GM23248 (cell line): ENCODE measurements around the gene PODN. TPM values are rescaled to one million over a fixed set of nuclear protein-coding genes. Genes with fewer than 3 reads are reported as not detected.
A peak's percentile ranks its signal among the peaks of the same experiment; 100 is the strongest.

Experiments
- DNase-seq: peaks from one replicate; pipeline ENCODE4 v3.0.0-alpha.2; 2015
- H2AFZ ChIP-seq: fragments of 200-600 bp; sonication (generic); 2 replicates; pipeline ENCODE4 v1.6.1; 2016; ENCODE audit warnings: antibody characterized with exemption
- H3F3A ChIP-seq: fragments of 200-600 bp; sonication (generic); 2 replicates; pipeline ENCODE4 v1.6.1; 2016; ENCODE audit warnings: mild to moderate bottlenecking, antibody characterized with exemption, mixed run types; ENCODE audit not compliant: insufficient read depth
- H3K27ac ChIP-seq: fragments of 200-600 bp; sonication (generic); 2 replicates; pipeline ENCODE4 v1.5.1; 2016; ENCODE audit warnings: mild to moderate bottlenecking
- H3K27me3 ChIP-seq: fragments of 200-600 bp; sonication (generic); replicated peaks from 2 replicates; pipeline ENCODE4 v1.6.1; 2016; ENCODE audit warnings: mild to moderate bottlenecking; ENCODE audit not compliant: insufficient read depth
- H3K36me3 ChIP-seq: fragments of 200-600 bp; sonication (generic); 2 replicates; pipeline ENCODE4 v1.6.1; 2016; ENCODE audit warnings: low read depth, mild to moderate bottlenecking
- H3K4me1 ChIP-seq: fragments of 200-600 bp; sonication (generic); 2 replicates; pipeline ENCODE4 v1.6.1; 2016; ENCODE audit warnings: mild to moderate bottlenecking; ENCODE audit not compliant: insufficient read depth
- H3K4me2 ChIP-seq: fragments of 200-600 bp; sonication (generic); one replicate; pipeline ENCODE4 v1.6.1; 2016; ENCODE audit warnings: mild to moderate bottlenecking; ENCODE audit not compliant: unreplicated experiment
- H3K4me3 ChIP-seq: fragments of 200-600 bp; sonication (generic); 2 replicates; pipeline ENCODE4 v1.5.1; 2016; ENCODE audit warnings: mild to moderate bottlenecking
- H3K79me2 ChIP-seq: fragments of 200-600 bp; sonication (generic); 2 replicates; pipeline ENCODE4 v1.6.1; 2016; ENCODE audit warnings: mild to moderate bottlenecking; ENCODE audit not compliant: insufficient read depth
- H3K9ac ChIP-seq: fragments of 200-600 bp; sonication (generic); 2 replicates; pipeline ENCODE4 v1.6.1; 2016; ENCODE audit warnings: mild to moderate bottlenecking
- H3K9me2 ChIP-seq: fragments of 200-600 bp; sonication (generic); 2 replicates; pipeline ENCODE4 v1.6.1; 2016; ENCODE audit warnings: mixed run types, mild to moderate bottlenecking, moderate library complexity; ENCODE audit not compliant: insufficient read depth
- H3K9me3 ChIP-seq: fragments of 200-600 bp; sonication (generic); one replicate; pipeline ENCODE4 v1.6.1; 2017; ENCODE audit warnings: low read depth
- H4K20me1 ChIP-seq: fragments of 200-600 bp; sonication (generic); 2 replicates; pipeline ENCODE4 v1.6.0; 2016; ENCODE audit not compliant: insufficient read depth
- EZH2 ChIP-seq: fragments of 200-600 bp; sonication (generic); IDR thresholded peaks from 2 replicates; pipeline ENCODE4 v1.6.1; 2018; ENCODE audit warnings: antibody characterized with exemption, mild to moderate bottlenecking; ENCODE audit not compliant: insufficient read depth, poor library complexity, severe bottlenecking
- EZH2phosphoT487 ChIP-seq: fragments of 200-600 bp; sonication (generic); IDR thresholded peaks from 2 replicates; pipeline ENCODE4 v1.6.1; 2018; ENCODE audit warnings: antibody characterized with exemption, moderate library complexity, mild to moderate bottlenecking, low read depth; ENCODE audit not compliant: insufficient read depth
- WGBS, 2 experiments: methylation state at CpG; one replicate each; pipeline ENCODE4 v1.1.6; 2015 to 2017; ENCODE audit warnings: low lambda C conversion rate in 2 of 2, low coverage in 1 of 2; ENCODE audit errors: missing lambda C conversion rate in 2 of 2; 5-methylcytosine and 5-hydroxymethylcytosine counted together
- in situ Hi-C: fragments of 300-500 bp; cut with MboI; formaldehyde crosslinking; loops from 2 replicates; pipeline ENCODE4 v1.15.0; 2020
- polyA plus RNA-seq: library from polyadenylated mRNA; unstranded; fragments of >200 nt; fragmentation: Nextera tagmentation; extraction: Ambion mirVana; gene quantifications from 2 replicates; pipeline ENCODE4 v1.2.1, GENCODE V29; 2016
- total RNA-seq: library from RNA; depleted of rRNA; stranded (reverse); fragments of >200 nt; shearing (Covaris generic); gene quantifications from 2 replicates; pipeline ENCODE4 v1.2.3, GENCODE V29; 2014

The PODN gene
- total and polyA plus RNA-seq, 2 experiments from 2014 or later, result 54.8 to 71.6 TPM

- Histone ChIP-seq H3K9me2 (no peaks in the 10 kb centered on the region), H3K36me3 (no peaks in the 10 kb centered on the region), H3K27ac (no peak overlapping the region), H2AFZ (no peak overlapping the region), H3K9me3 (no peaks in the 10 kb centered on the region), H3K79me2 (no peaks in the 10 kb centered on the region), H4K20me1 (no peaks in the 10 kb centered on the region), H3K9ac (no peak overlapping the region), H3K4me2 (no peak overlapping the region), H3K4me1 (peaks cover 8% of the 10 kb centered on the region), H3K4me3 (no peak overlapping the region), H3F3A (no peaks in the 10 kb centered on the region), H3K27me3 (no peaks in the 10 kb centered on the region)
- TF ChIP-seq EZH2 (no peak), EZH2phosphoT487 (no peak)
- DNase-seq, result no peak
- in situ Hi-C loops, result no loop called here
- 88% methylated on average over 8 of the region's 8 CpGs for WGBS, 2 experiments
Measured at GRCh38 chr1:53085405-53085804, 23.4 kb downstream of the PODN start.

GRCh38 chr1:53086491-53087070, 24.6 kb downstream of the PODN start:
- no peak for TF ChIP-seq EZH2
- H3K9ac ChIP-seq, result no peak overlapping the region
- H2AFZ ChIP-seq, result no peak overlapping the region
- no peaks in the 10 kb centered on the region for H4K20me1 ChIP-seq
- H3K27me3 ChIP-seq, result no peaks in the 10 kb centered on the region
- DNase-seq, result no peak
- no peaks in the 10 kb centered on the region for H3K9me2 ChIP-seq
- H3K27ac ChIP-seq, result no peak overlapping the region
- peaks cover 8% of the 10 kb centered on the region for H3K4me1 ChIP-seq
- H3F3A ChIP-seq, result no peaks in the 10 kb centered on the region
- no peak overlapping the region for H3K4me3 ChIP-seq
- no peaks in the 10 kb centered on the region for H3K36me3 ChIP-seq
- 58 to 68% methylated on average over 4 of the region's 4 CpGs for WGBS, 2 experiments
- in situ Hi-C loops, result no loop called here
- H3K9me3 ChIP-seq, result no peaks in the 10 kb centered on the region
- H3K79me2 ChIP-seq, result no peaks in the 10 kb centered on the region
- H3K4me2 ChIP-seq, result no peak overlapping the region

- no peak overlapping the region for H2AFZ ChIP-seq
- 88 to 91% methylated on average over 25 to 27 of the region's 27 CpGs for WGBS, 2 experiments
- in situ Hi-C loops, result no loop called here
- H3K4me1 ChIP-seq, result peaks cover 8% of the 10 kb centered on the region
- no peak overlapping the region for H3K4me3 ChIP-seq
- no peaks in the 10 kb centered on the region for H3F3A ChIP-seq
- no peaks in the 10 kb centered on the region for H3K79me2 ChIP-seq
- H4K20me1 ChIP-seq, result no peaks in the 10 kb centered on the region
- no peak overlapping the region for H3K9ac ChIP-seq
- no peaks in the 10 kb centered on the region for H3K9me2 ChIP-seq
- no peaks in the 10 kb centered on the region for H3K27me3 ChIP-seq
- H3K36me3 ChIP-seq, result no peaks in the 10 kb centered on the region
- no peaks in the 10 kb centered on the region for H3K9me3 ChIP-seq
- H3K4me2 ChIP-seq, result no peak overlapping the region
- no peak for TF ChIP-seq EZH2
- no peak for TF ChIP-seq EZH2phosphoT487
- DNase-seq, result no peak
- H3K27ac ChIP-seq, result no peak overlapping the region
Measured at GRCh38 chr1:53087332-53088285, 25.6 kb downstream of the PODN start.

- Histone ChIP-seq H3K36me3 (no peaks in the 10 kb centered on the region), H3K4me1 (peaks cover 8% of the 10 kb centered on the region), H3K9me3 (no peaks in the 10 kb centered on the region), H3F3A (no peaks in the 10 kb centered on the region), H2AFZ (no peak overlapping the region), H3K27ac (no peak overlapping the region), H4K20me1 (no peaks in the 10 kb centered on the region), H3K27me3 (no peaks in the 10 kb centered on the region), H3K79me2 (no peaks in the 10 kb centered on the region), H3K4me2 (peak overlapping the region; percentile 7), H3K9ac (no peak overlapping the region), H3K9me2 (no peaks in the 10 kb centered on the region), H3K4me3 (no peak overlapping the region)
- 70 to 76% methylated on average over 18 to 19 of the region's 19 CpGs for WGBS, 2 experiments
- TF ChIP-seq EZH2 (no peak), EZH2phosphoT487 (no peak)
- DNase-seq, result no peak
- in situ Hi-C loops, result no loop called here
Measured at GRCh38 chr1:53088616-53089300, 26.7 kb downstream of the PODN start.
